ENCODE measurements around the gene OVCA2. TPM values are rescaled to one million over a fixed set of nuclear protein-coding genes. Genes with fewer than 3 reads are reported as not detected.

The OVCA2 gene
- total and polyA plus RNA-seq, 2 donors (not counting 3 experiments of a cell fraction or from before 2014, with no cell fraction given): 41.3 to 84.2 TPM

DNA sequence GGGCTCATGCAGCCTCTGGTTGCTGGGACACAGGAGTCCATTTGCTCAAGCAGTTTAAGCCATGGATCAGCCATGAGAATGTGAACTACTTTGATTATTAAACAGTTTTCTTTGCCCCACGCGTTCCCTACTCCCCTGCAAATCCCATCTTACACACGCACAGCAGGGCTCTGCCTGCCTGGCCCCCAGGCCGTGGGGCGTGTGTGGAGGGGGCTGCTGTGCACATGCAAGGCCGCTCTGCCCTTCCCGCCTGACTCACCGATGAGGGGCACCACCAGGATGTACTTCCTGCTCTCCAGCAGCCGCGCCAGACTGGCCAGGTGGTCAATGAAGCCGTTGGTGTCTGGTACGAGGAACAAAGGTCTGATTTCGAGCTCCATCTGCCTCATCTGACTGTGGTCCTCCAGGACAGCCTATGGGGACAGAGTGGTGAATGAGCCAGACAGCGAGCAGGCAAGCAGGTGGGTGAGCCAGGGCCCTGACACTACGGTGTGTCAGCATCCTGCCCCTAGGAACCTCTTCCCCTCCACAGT, 26.8 kb downstream of the OVCA2 start:
- H3K27me3 ChIP-seq (ENCODE audit: control insufficient read depth in 2 of 2, insufficient read depth in 2 of 2, low read length in 2 of 2): no peaks in the 10 kb centered on the region
- no peaks in the 10 kb centered on the region for H3K9me3 ChIP-seq (replicated peaks; ENCODE audit: control insufficient read depth, insufficient read depth, low read length)
- H2AFZ ChIP-seq (ENCODE audit: low read depth, low read length): no peak overlapping the region
- TF ChIP-seq POLR2AphosphoS5 (IDR thresholded peaks at IDR 0.05; ENCODE audit: insufficient read depth, low read depth, low read length) (peak; percentile 80), MYC (IDR thresholded peaks at IDR 0.05; ENCODE audit: low read depth, low read length) (peak; percentile 71), EZH2 (IDR thresholded peaks at IDR 0.05; ENCODE audit: borderline replicate concordance, low read depth, low read length, severe bottlenecking) (no peak), FOS (IDR thresholded peaks at IDR 0.05; ENCODE audit: borderline replicate concordance, insufficient read depth, low read length) (peak; percentile 50)
- TF ChIP-seq, protein P1, sequence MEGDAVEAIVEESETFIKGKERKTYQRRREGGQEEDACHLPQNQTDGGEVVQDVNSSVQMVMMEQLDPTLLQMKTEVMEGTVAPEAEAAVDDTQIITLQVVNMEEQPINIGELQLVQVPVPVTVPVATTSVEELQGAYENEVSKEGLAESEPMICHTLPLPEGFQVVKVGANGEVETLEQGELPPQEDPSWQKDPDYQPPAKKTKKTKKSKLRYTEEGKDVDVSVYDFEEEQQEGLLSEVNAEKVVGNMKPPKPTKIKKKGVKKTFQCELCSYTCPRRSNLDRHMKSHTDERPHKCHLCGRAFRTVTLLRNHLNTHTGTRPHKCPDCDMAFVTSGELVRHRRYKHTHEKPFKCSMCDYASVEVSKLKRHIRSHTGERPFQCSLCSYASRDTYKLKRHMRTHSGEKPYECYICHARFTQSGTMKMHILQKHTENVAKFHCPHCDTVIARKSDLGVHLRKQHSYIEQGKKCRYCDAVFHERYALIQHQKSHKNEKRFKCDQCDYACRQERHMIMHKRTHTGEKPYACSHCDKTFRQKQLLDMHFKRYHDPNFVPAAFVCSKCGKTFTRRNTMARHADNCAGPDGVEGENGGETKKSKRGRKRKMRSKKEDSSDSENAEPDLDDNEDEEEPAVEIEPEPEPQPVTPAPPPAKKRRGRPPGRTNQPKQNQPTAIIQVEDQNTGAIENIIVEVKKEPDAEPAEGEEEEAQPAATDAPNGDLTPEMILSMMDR (IDR thresholded peaks at IDR 0.05; ENCODE audit: extremely low read depth in 1 of 2, insufficient read depth in 1 of 2, low read depth in 1 of 2, low read length in 2 of 2): no peak
- DNase-seq (ENCODE audit: low read depth, low spot score): peak; percentile 64
- H3K9ac ChIP-seq (replicated peaks; ENCODE audit: extremely low read depth, insufficient read depth, low read length): peak overlapping the region; percentile 30
- BruUV-seq (replicated peaks): no TSS peak
- H3K4me3 ChIP-seq (replicated peaks in 1 of 3; ENCODE audit: insufficient read depth in 1 of 3, low read depth in 1 of 3, low read length in 3 of 3): no peak overlapping the region
- H3K9me1 ChIP-seq (replicated peaks; ENCODE audit: control insufficient read depth, extremely low read depth, insufficient read depth, low read length): no peaks in the 10 kb centered on the region
- FAIRE-seq: peak; percentile 97
- peak overlapping the region; percentile 78 for H3K27ac ChIP-seq (ENCODE audit: insufficient read depth, low read depth, low read length)
- H3K79me2 ChIP-seq (ENCODE audit: control insufficient read depth, insufficient read depth, low read length): peaks cover 5% of the 10 kb centered on the region
- dilution Hi-C loops (cut with MboI; ENCODE audit: extremely low pct_ligation_motif_present, low sequenced_read_pairs): no loop called here
- H3K4me1 ChIP-seq (ENCODE audit: control insufficient read depth, extremely low read depth, insufficient read depth, low read length): peaks cover 70% of the 10 kb centered on the region
- no peaks in the 10 kb centered on the region for H4K20me1 ChIP-seq (replicated peaks; ENCODE audit: control insufficient read depth, extremely low read depth, insufficient read depth, low read length)
- intact Hi-C loops (cut with micrococcal nuclease): loop anchor here (1.0 kb wide), 1 partner anchor 104 kb away; no protein-coding TSS in a partner anchor
- H3K36me3 ChIP-seq (ENCODE audit: control insufficient read depth in 2 of 2, extremely low read depth in 1 of 2, insufficient read depth in 2 of 2, low read length in 2 of 2): peaks cover 0 to 6% of the 10 kb centered on the region in 2 experiments
- no peak overlapping the region for H3K4me2 ChIP-seq (ENCODE audit: insufficient read depth, low read length)
- POLR2A ChIA-PET: interaction anchor here (1.1 to 1.8 kb wide), 2 partner anchors 10 to 106 kb away, joined by 3 to 4 read pairs; no protein-coding TSS in a partner anchor
- CTCF ChIA-PET: interaction anchor here (0.6 to 17.2 kb wide), 17 partner anchors 9 to 176 kb away, joined by 3 to 455 read pairs (median 5); partner anchors contain the start of gene HIC1

All from endothelial cell of umbilical vein (primary cell).